Measurements from ENCODE around the gene UCK2. TPM values are rescaled to one million over a fixed set of nuclear protein-coding genes. Genes with fewer than 3 reads are reported as not detected.

The UCK2 gene
- total RNA-seq, 1 donor from 2014 or later, result 49.4 TPM

GRCh38 chr1:165928075-165928731, 100.8 kb downstream of the UCK2 start:
- intact Hi-C loops (cut with DNase I), result no loop called here

GRCh38 chr1:165930961-165931360, 103.5 kb downstream of the UCK2 start:
- H3K4me3 ChIP-seq, result no peak overlapping the region
- no peaks in the 10 kb centered on the region for H3K36me3 ChIP-seq
- no peaks in the 10 kb centered on the region for H3K9me3 ChIP-seq
- no peak for TF ChIP-seq POLR2A (IDR thresholded peaks at IDR 0.05)
- H3K27me3 ChIP-seq, result no peaks in the 10 kb centered on the region
- DNase-seq (ENCODE audit: extremely low spot score in 2 of 2), result no peak
- intact Hi-C loops (cut with DNase I), result no loop called here
- no peak overlapping the region for H3K27ac ChIP-seq
- no peaks in the 10 kb centered on the region for H3K4me1 ChIP-seq

More at GRCh38 chr1:165928075-165928731, 100.8 kb downstream of the UCK2 start:
- H3K36me3 ChIP-seq, result no peaks in the 10 kb centered on the region
- no peaks in the 10 kb centered on the region for H3K4me1 ChIP-seq
- H3K9me3 ChIP-seq, result no peaks in the 10 kb centered on the region
- TF ChIP-seq POLR2A (IDR thresholded peaks at IDR 0.05), result no peak
- peak in 2 of 3 experiments; percentile 34 to 35 for TF ChIP-seq CTCF (IDR thresholded peaks at IDR 0.05)
- no peak for TF ChIP-seq POLR2AphosphoS5 (IDR thresholded peaks at IDR 0.05; ENCODE audit: insufficient read depth in 1 of 2, low read depth in 1 of 2)
- no peak for DNase-seq (ENCODE audit: extremely low spot score in 2 of 2)
- no peak overlapping the region for H3K4me3 ChIP-seq
- no peak overlapping the region for H3K27ac ChIP-seq
- no peaks in the 10 kb centered on the region for H3K27me3 ChIP-seq

- no peak for DNase-seq (ENCODE audit: extremely low spot score in 2 of 2)
- Histone ChIP-seq H3K9me3 (no peaks in the 10 kb centered on the region), H3K27me3 (no peaks in the 10 kb centered on the region), H3K36me3 (no peaks in the 10 kb centered on the region), H3K4me1 (no peaks in the 10 kb centered on the region), H3K4me3 (no peak overlapping the region), H3K27ac (no peak overlapping the region)
- no peak for TF ChIP-seq CTCF (IDR thresholded peaks at IDR 0.05)
- TF ChIP-seq POLR2AphosphoS5 (IDR thresholded peaks at IDR 0.05; ENCODE audit: insufficient read depth in 1 of 2, low read depth in 1 of 2), result no peak
- TF ChIP-seq POLR2A (IDR thresholded peaks at IDR 0.05), result no peak
- intact Hi-C loops (cut with DNase I), result no loop called here
Observed at GRCh38 chr1:165933446-165934170, 106.2 kb downstream of the UCK2 start.

GRCh38 chr1:165936542-165936941, 109.1 kb downstream of the UCK2 start:
- no peak overlapping the region for H3K27ac ChIP-seq
- no peaks in the 10 kb centered on the region for H3K4me1 ChIP-seq
- intact Hi-C loops (cut with DNase I), result no loop called here
- no peak for DNase-seq (ENCODE audit: extremely low spot score in 2 of 2)
- no peaks in the 10 kb centered on the region for H3K36me3 ChIP-seq
- TF ChIP-seq POLR2A (IDR thresholded peaks at IDR 0.05) (no peak), CTCF (IDR thresholded peaks at IDR 0.05) (no peak), POLR2AphosphoS5 (IDR thresholded peaks at IDR 0.05; ENCODE audit: insufficient read depth in 1 of 2, low read depth in 1 of 2) (no peak)
- H3K27me3 ChIP-seq, result no peaks in the 10 kb centered on the region
- no peaks in the 10 kb centered on the region for H3K9me3 ChIP-seq
- H3K4me3 ChIP-seq, result no peak overlapping the region

GRCh38 chr1:165937829-165938228, 110.4 kb downstream of the UCK2 start:
- no peak for TF ChIP-seq POLR2AphosphoS5 (IDR thresholded peaks at IDR 0.05; ENCODE audit: insufficient read depth in 1 of 2, low read depth in 1 of 2)

GRCh38 chr1:165938844-165939243, 111.4 kb downstream of the UCK2 start:
- DNase-seq (ENCODE audit: extremely low spot score in 2 of 2), result no peak
- no peaks in the 10 kb centered on the region for H3K27me3 ChIP-seq
- H3K36me3 ChIP-seq, result no peaks in the 10 kb centered on the region
- TF ChIP-seq POLR2A (IDR thresholded peaks at IDR 0.05) (no peak), CTCF (IDR thresholded peaks at IDR 0.05) (no peak), POLR2AphosphoS5 (IDR thresholded peaks at IDR 0.05; ENCODE audit: insufficient read depth in 1 of 2, low read depth in 1 of 2) (no peak)
- no peaks in the 10 kb centered on the region for H3K4me1 ChIP-seq
- no peak overlapping the region for H3K27ac ChIP-seq
- H3K9me3 ChIP-seq, result no peaks in the 10 kb centered on the region
- no peak overlapping the region for H3K4me3 ChIP-seq
- intact Hi-C loops (cut with DNase I), result no loop called here

More at GRCh38 chr1:165937829-165938228, 110.4 kb downstream of the UCK2 start:
- intact Hi-C loops (cut with DNase I), result no loop called here
- Histone ChIP-seq H3K36me3 (no peaks in the 10 kb centered on the region), H3K4me3 (no peak overlapping the region), H3K4me1 (no peaks in the 10 kb centered on the region), H3K9me3 (no peaks in the 10 kb centered on the region), H3K27ac (no peak overlapping the region), H3K27me3 (no peaks in the 10 kb centered on the region)
- DNase-seq (ENCODE audit: extremely low spot score in 2 of 2), result no peak
